Measurements from ENCODE around the gene ATP8B4. TPM values are rescaled to one million over a fixed set of nuclear protein-coding genes. Genes with fewer than 3 reads are reported as not detected.

Gene ATP8B4
- polyA plus RNA-seq, 1 experiment = 1.0 TPM

GRCh38 chr15:49918121-49918520, 200.9 kb downstream of the ATP8B4 start:
- CTCF ChIA-PET = no interaction called here
- POLR2A ChIA-PET = interaction anchor here (0.6 kb wide), 1 partner anchor 62 kb away, joined by 5 read pairs; no protein-coding TSS in a partner anchor
- DNase-seq (ENCODE audit: low read depth, low spot score) = no peak

GRCh38 chr15:49916998-49917397, 202.0 kb downstream of the ATP8B4 start:
- ChIA-PET CTCF (interaction anchor here (1.4 kb wide), 1 partner anchor 15 kb away, joined by 5 read pairs; no protein-coding TSS in a partner anchor), POLR2A (no interaction called here)
- no peak overlapping the region for H3K27ac ChIP-seq (ENCODE audit: low read depth, low read length)
- DNase-seq (ENCODE audit: low read depth, low spot score) = no peak
- TF ChIP-seq CTCF (IDR thresholded peaks at IDR 0.05; ENCODE audit: low read depth, low read length) = no peak
- H3K27me3 ChIP-seq (ENCODE audit: control insufficient read depth, insufficient read depth, low read length) = no peaks in the 10 kb centered on the region
- no peaks in the 10 kb centered on the region for H3K9me3 ChIP-seq (ENCODE audit: control insufficient read depth, insufficient read depth, low read length)
- H3K4me3 ChIP-seq (ENCODE audit: low read depth, low read length) = no peak overlapping the region

More at GRCh38 chr15:49918121-49918520, 200.9 kb downstream of the ATP8B4 start:
- Histone ChIP-seq H3K27ac (ENCODE audit: low read depth, low read length) (no peak overlapping the region), H3K9me3 (ENCODE audit: control insufficient read depth, insufficient read depth, low read length) (no peaks in the 10 kb centered on the region), H3K4me3 (ENCODE audit: low read depth, low read length) (no peak overlapping the region), H3K27me3 (ENCODE audit: control insufficient read depth, insufficient read depth, low read length) (no peaks in the 10 kb centered on the region)
- no peak for TF ChIP-seq CTCF (IDR thresholded peaks at IDR 0.05; ENCODE audit: low read depth, low read length)

GRCh38 chr15:49915822-49916221, 203.2 kb downstream of the ATP8B4 start:
- CTCF ChIA-PET = interaction anchor here (0.7 kb wide), 1 partner anchor 279 kb away, joined by 3 read pairs; no protein-coding TSS in a partner anchor
- no peaks in the 10 kb centered on the region for H3K27me3 ChIP-seq (ENCODE audit: control insufficient read depth, insufficient read depth, low read length)
- no peaks in the 10 kb centered on the region for H3K9me3 ChIP-seq (ENCODE audit: control insufficient read depth, insufficient read depth, low read length)
- no peak for TF ChIP-seq CTCF (IDR thresholded peaks at IDR 0.05; ENCODE audit: low read depth, low read length)
- H3K27ac ChIP-seq (ENCODE audit: low read depth, low read length) = no peak overlapping the region
- POLR2A ChIA-PET = interaction anchor here (0.7 kb wide), 2 partner anchors 219 to 1631 kb away, joined by 3 to 4 read pairs; no protein-coding TSS in a partner anchor
- H3K4me3 ChIP-seq (ENCODE audit: low read depth, low read length) = no peak overlapping the region
- DNase-seq (ENCODE audit: low read depth, low spot score) = no peak

GRCh38 chr15:49908933-49909295, 210.1 kb downstream of the ATP8B4 start:
- H3K27me3 ChIP-seq (ENCODE audit: control insufficient read depth, insufficient read depth, low read length) = no peaks in the 10 kb centered on the region
- H3K27ac ChIP-seq (ENCODE audit: low read depth, low read length) = no peak overlapping the region
- H3K4me3 ChIP-seq (ENCODE audit: low read depth, low read length) = no peak overlapping the region
- DNase-seq (ENCODE audit: low read depth, low spot score) = no peak
- H3K9me3 ChIP-seq (ENCODE audit: control insufficient read depth, insufficient read depth, low read length) = no peaks in the 10 kb centered on the region; the same call in 1 of the 2 replicates
- no peak for TF ChIP-seq CTCF (IDR thresholded peaks at IDR 0.05; ENCODE audit: low read depth, low read length)
- CTCF ChIA-PET = no interaction called here
- POLR2A ChIA-PET = no interaction called here

GRCh38 chr15:49908236-49908932, 210.6 kb downstream of the ATP8B4 start:
- CTCF ChIA-PET = no interaction called here
- POLR2A ChIA-PET = no interaction called here

More at GRCh38 chr15:49908236-49908932, 210.6 kb downstream of the ATP8B4 start:
- no peak for TF ChIP-seq CTCF (IDR thresholded peaks at IDR 0.05; ENCODE audit: low read depth, low read length)
- Histone ChIP-seq H3K27ac (ENCODE audit: low read depth, low read length) (no peak overlapping the region), H3K9me3 (ENCODE audit: control insufficient read depth, insufficient read depth, low read length) (no peaks in the 10 kb centered on the region; the same call in 1 of the 2 replicates), H3K4me3 (ENCODE audit: low read depth, low read length) (no peak overlapping the region), H3K27me3 (ENCODE audit: control insufficient read depth, insufficient read depth, low read length) (no peaks in the 10 kb centered on the region)
- no peak for DNase-seq (ENCODE audit: low read depth, low spot score)
